K562 (cell line): ENCODE results near the gene ACSF3. TPM values are rescaled to one million over a fixed set of nuclear protein-coding genes. Genes with fewer than 3 reads are reported as not detected.
A peak's percentile ranks its signal among the peaks of the same experiment; 100 is the strongest.

Source experiments
- ATAC-seq: fragments of 200-7000 bp; cut with Tn5 transposase; 3 replicates; pipeline ENCODE4 v1.9.1; 2020; ENCODE audit warnings: moderate library complexity
- BruUV-seq: library from RNA; stranded (reverse); fragments of 400-500 nt; replicated peaks from 2 replicates; lab custom pipeline; 2021; lab: Mats Ljungman, UMichigan
- CTCF ChIA-PET: fragments of 300-600 bp; formaldehyde crosslinking; extraction: SDS; loops from one replicate; lab custom pipeline; 2021; ENCODE audit warnings: low intra/inter-chr PET ratio; lab: Yijun Ruan, JAX
- POLR2A ChIA-PET: fragments of 300-600, 350-650 bp; sonication (Branson Sonifier 250); formaldehyde crosslinking; extraction: SDS; loops from one replicate; lab custom pipeline; 2021; ENCODE audit warnings: antibody characterized with exemption, inconsistent platforms; lab: Yijun Ruan, JAX
- DNase-seq, 4 experiments: peaks; one replicate each; pipeline versions ENCODE4 v3.0.0 to v3.0.0-alpha.2; 2011 to 2018; ENCODE audit warnings: low spot score in 3 of 4, mixed read lengths in 3 of 4; ENCODE audit errors: extremely low read depth in 1 of 4
- FAIRE-seq: peaks from 2 replicates; lab custom pipeline; 2011; peaks lifted over from hg19 to GRCh38; lab: Jason Lieb, UNC
- H2AFZ ChIP-seq: 2 replicates; pipeline ENCODE4 v1.6.0; 2011; ENCODE audit warnings: low read depth, low read length, control low read depth, inconsistent platforms
- H3K27ac ChIP-seq: fragments of 200-600 bp; 3 replicates; pipeline ENCODE4 v1.8.0; 2011; ENCODE audit warnings: low read depth, mild to moderate bottlenecking, control low read depth, inconsistent platforms, low read length, moderate library complexity, mixed read lengths; ENCODE audit errors: extremely low read depth
- H3K27me3 ChIP-seq, 2 experiments: fragments of 300-600 bp in 1 of 2; 2 replicates in 1 of 2; 3 replicates in 1 of 2; pipeline versions ENCODE4 v1.6.0 to v1.8.0; 2011; ENCODE audit warnings: inconsistent platforms in 2 of 2, low read length in 2 of 2, mild to moderate bottlenecking in 1 of 2, mixed read lengths in 1 of 2, moderate library complexity in 1 of 2; ENCODE audit not compliant: control insufficient read depth in 2 of 2, insufficient read depth in 2 of 2
- H3K36me3 ChIP-seq: fragments of 300-600 bp; 3 replicates; pipeline ENCODE4 v1.8.0; 2011; ENCODE audit warnings: mild to moderate bottlenecking, low read length, inconsistent platforms; ENCODE audit not compliant: control insufficient read depth, insufficient read depth
- H3K4me1 ChIP-seq, 2 experiments: fragments of 200-600 bp in 1 of 2; replicated peaks in 1 of 2; 2 replicates in 1 of 2; 3 replicates in 1 of 2; pipeline versions ENCODE4 v1.5.1 to v1.8.0; 2011; ENCODE audit warnings: inconsistent platforms in 2 of 2, low read length in 2 of 2, mild to moderate bottlenecking in 1 of 2, mixed read lengths in 1 of 2, moderate library complexity in 1 of 2; ENCODE audit not compliant: control insufficient read depth in 2 of 2, insufficient read depth in 2 of 2
- H3K4me2 ChIP-seq: 2 replicates; pipeline ENCODE4 v1.6.1; 2011; ENCODE audit warnings: low read length, control low read depth, inconsistent platforms, mixed read lengths; ENCODE audit not compliant: insufficient read depth
- H3K4me3 ChIP-seq: fragments of 200-600 bp; sonication (generic), shearing (Covaris generic); 2 replicates; pipeline ENCODE4 v1.5.1; 2016; ENCODE audit warnings: control low read depth, inconsistent platforms
- H3K79me2 ChIP-seq: fragments of 200-600 bp; 3 replicates; pipeline ENCODE4 v1.8.0; 2011; ENCODE audit warnings: low read length, inconsistent platforms; ENCODE audit not compliant: control insufficient read depth, insufficient read depth
- H3K9ac ChIP-seq, 2 experiments: 2 replicates each; pipeline versions ENCODE4 v1.6.0 to v1.6.1; 2011; ENCODE audit warnings: low read depth in 2 of 2, low read length in 2 of 2, control low read depth in 1 of 2, inconsistent platforms in 1 of 2, mild to moderate bottlenecking in 1 of 2, mixed read lengths in 1 of 2; ENCODE audit not compliant: insufficient read depth in 1 of 2
- H3K9me1 ChIP-seq: one replicate; pipeline ENCODE4 v1.6.0; 2011; ENCODE audit warnings: inconsistent platforms, mild to moderate bottlenecking, low read length, moderate library complexity; ENCODE audit not compliant: control insufficient read depth, insufficient read depth
- H3K9me3 ChIP-seq: replicated peaks from 2 replicates; pipeline ENCODE4 v1.5.1; 2011; ENCODE audit warnings: low read depth, low read length, inconsistent platforms; ENCODE audit not compliant: control insufficient read depth, insufficient read depth
- H4K20me1 ChIP-seq: replicated peaks from 2 replicates; pipeline ENCODE4 v1.6.1; 2011; ENCODE audit warnings: low read length, inconsistent platforms, mixed read lengths; ENCODE audit not compliant: control insufficient read depth, insufficient read depth
- BCOR ChIP-seq: fragments of 450-650 bp; IDR thresholded peaks from 2 replicates; pipeline ENCODE4 v1.6.1; 2016
- ETV6 ChIP-seq, 3 experiments: fragments of 150-350 bp in 1 of 3; sonication (generic) in 1 of 3; formaldehyde crosslinking in 1 of 3; IDR thresholded peaks; 2 replicates each; pipeline versions ENCODE4 v1.6.1 to v1.8.0; 2014 to 2022; ENCODE audit warnings: borderline replicate concordance in 2 of 3, low read depth in 2 of 3, antibody characterized with exemption in 1 of 3, low read length in 1 of 3, mild to moderate bottlenecking in 1 of 3, missing genetic modification reagents in 1 of 3
- MEF2D ChIP-seq: conservative IDR thresholded peaks from 2 replicates; pipeline ENCODE4 v1.6.1; 2016; ENCODE audit warnings: low read depth, missing genetic modification characterization, missing compliant biosample characterization
- RBM34 ChIP-seq: fragments of 200-400 bp; formaldehyde crosslinking; IDR thresholded peaks from 2 replicates; pipeline ENCODE4 v1.6.1; 2018; ENCODE audit warnings: low read length, borderline replicate concordance; ENCODE audit not compliant: insufficient read depth
- RCOR1 ChIP-seq, 2 experiments: IDR thresholded peaks; 2 replicates each; pipeline ENCODE4 v1.6.1; 2012; ENCODE audit warnings: low read depth in 2 of 2, low read length in 2 of 2, borderline replicate concordance in 1 of 2, improper control_type of control experiment in 1 of 2
- SMARCA5 ChIP-seq: fragments of 450-650 bp; IDR thresholded peaks from 2 replicates; pipeline ENCODE4 v1.6.1; 2016
- ZKSCAN3 ChIP-seq: fragments of 250-450 bp; sonication (Bioruptor Pico); IDR thresholded peaks from 2 replicates; pipeline ENCODE4 v1.4.0; 2020
- WGBS: fragments of 100-300 bp; shearing (Covaris generic); methylation state at CpG from one replicate; pipeline ENCODE4 v1.1.6; 2016; ENCODE audit warnings: low coverage, mixed read lengths; ENCODE audit not compliant: insufficient coverage; ENCODE audit errors: missing lambda C conversion rate; 5-methylcytosine and 5-hydroxymethylcytosine counted together
- in situ Hi-C: fragments of 300-500 bp; cut with MboI; formaldehyde crosslinking; loops from 4 replicates; pipeline ENCODE4 v1.15.0; 2018; ENCODE audit warnings: inconsistent platforms, mixed read lengths
- intact Hi-C: fragments of 100-400 bp; cut with micrococcal nuclease; formaldehyde crosslinking; loops from 2 replicates; pipeline ENCODE4 v1.14.2; 2022
- polyA plus RNA-seq, 8 experiments: library from polyadenylated mRNA; depleted of rRNA in 4 of 8; stranded (reverse) in 5 of 8; unstranded in 3 of 8; fragments of >200 nt; fragmentation: Nextera tagmentation in 2 of 8; fragmentation: Illumina TruSeq in 1 of 8; extraction: Ambion mirVana in 2 of 8; extraction: Trizol in 1 of 8; gene quantifications; 2 replicates each; pipeline versions ENCODE4 v1.2.1 to v1.2.3, GENCODE V29; 2011 to 2014; ENCODE audit warnings: inconsistent platforms in 1 of 8, missing spikeins in 1 of 8
- total RNA-seq, 7 experiments: library from RNA; depleted of rRNA in 6 of 7; stranded (reverse); fragments of >200 nt in 6 of 7; fragmentation: Illumina TruSeq in 2 of 7; extraction: Trizol in 2 of 7; gene quantifications; 2 replicates each; pipeline versions ENCODE4 v1.2.1 to v1.2.3, GENCODE V29; 2011 to 2021; ENCODE audit warnings: low replicate concordance in 1 of 7
- TF ChIP-seq, protein P1 (sequence below): sonication (generic); formaldehyde crosslinking; IDR thresholded peaks from 2 replicates; pipeline ENCODE4 v1.8.0; 2022; ENCODE audit warnings: missing genetic modification reagents, mild to moderate bottlenecking, moderate library complexity, borderline replicate concordance
- TF ChIP-seq, protein P2 (sequence below), 3 experiments: IDR thresholded peaks in 2 of 3; conservative IDR thresholded peaks in 1 of 3; 2 replicates each; pipeline ENCODE4 v1.5.1; 2011 to 2012; ENCODE audit warnings: low read length in 3 of 3, mild to moderate bottlenecking in 3 of 3, control low read depth in 2 of 3, improper control_type of control experiment in 1 of 3, inconsistent platforms in 1 of 3, low read depth in 1 of 3, mixed read lengths in 1 of 3, moderate library complexity in 1 of 3; ENCODE audit not compliant: insufficient read depth in 2 of 3
- TF ChIP-seq, protein P3 (sequence below): fragments of 200-800 bp; sonication (Bioruptor generic); IDR thresholded peaks from 2 replicates; pipeline ENCODE4 v1.6.1; 2017; ENCODE audit warnings: missing genetic modification characterization, missing compliant biosample characterization
- TF ChIP-seq, protein P4 (sequence below): sonication (generic); formaldehyde crosslinking; IDR thresholded peaks from 2 replicates; pipeline ENCODE4 v1.8.1; 2023; ENCODE audit warnings: mild to moderate bottlenecking, missing genetic modification reagents

ACSF3 gene
- total and polyA plus RNA-seq, 9 of the 15 experiments (the other 6 are each of a cell fraction or from before 2014, with no cell fraction given), result 0.77 to 32.8 (median 14.7) TPM

DNA sequence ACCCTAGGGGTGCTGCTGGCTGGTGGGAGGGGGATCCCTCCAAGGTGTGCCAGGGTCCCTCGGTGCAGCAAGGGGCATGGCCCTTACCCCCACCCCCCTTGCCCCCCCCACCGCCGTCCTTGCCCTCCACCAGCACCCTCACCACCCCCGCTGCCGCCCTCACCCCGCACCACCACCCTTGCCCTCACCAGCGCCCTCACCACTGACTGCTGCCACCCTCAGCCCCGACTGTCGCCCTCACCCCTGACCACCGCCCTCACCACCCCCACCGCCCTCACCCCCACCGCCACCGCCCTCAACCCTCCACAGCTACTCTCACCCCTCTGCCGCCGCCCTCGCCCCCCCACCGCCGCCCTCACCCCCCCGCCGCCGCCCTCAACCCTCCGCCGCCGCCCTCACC, 23.1 kb upstream of the ACSF3 start (continued):
- no peak for TF ChIP-seq ZKSCAN3 (CRISPR knock-in tag)
- TF ChIP-seq, all 486 proteins: peak for 0

DNA sequence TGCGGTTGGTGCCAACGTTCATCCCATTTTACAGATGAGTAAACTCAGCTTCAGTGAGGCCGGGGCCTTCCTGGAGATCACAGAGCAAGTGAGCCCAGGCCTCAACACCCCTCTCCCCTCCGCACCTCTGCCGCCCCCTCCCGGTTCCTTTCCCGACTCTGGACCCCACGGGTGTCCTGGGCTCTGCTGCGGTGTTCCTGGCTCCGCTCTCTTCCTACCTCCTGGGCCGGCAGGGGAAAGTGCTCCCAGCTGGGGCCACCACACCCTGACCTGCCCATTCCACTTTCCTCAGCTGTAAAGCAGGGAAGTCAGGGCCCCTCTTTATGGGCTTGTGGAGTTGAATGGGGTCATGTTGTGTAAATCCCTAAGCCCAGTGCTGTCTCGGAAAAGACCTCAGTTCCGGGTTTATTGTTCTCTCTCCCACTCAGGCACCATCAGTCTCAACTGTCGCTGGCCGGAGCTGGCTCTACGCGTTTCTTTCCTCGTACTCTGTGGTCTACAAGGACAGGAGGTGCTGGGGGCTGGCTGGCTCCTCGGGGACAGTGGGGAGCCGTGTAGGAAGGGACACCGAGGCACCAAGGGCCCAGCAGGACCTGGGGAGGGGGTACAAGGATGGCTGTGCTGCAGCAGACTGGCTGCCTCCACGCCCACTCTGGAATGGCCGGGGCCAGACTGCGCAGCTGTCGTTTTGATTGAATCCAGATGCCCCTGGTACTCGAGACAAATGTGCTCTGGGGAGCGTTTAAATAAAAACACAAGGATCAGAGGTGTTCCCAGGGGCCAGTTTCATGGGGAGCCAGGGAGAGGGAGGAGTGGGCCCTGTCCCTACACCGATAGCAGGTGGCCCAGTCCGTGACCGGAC, 21.7 kb upstream of the ACSF3 start:
- ChIA-PET POLR2A (interaction anchor here (0.6 kb wide), 1 partner anchor 15 kb away, joined by 3 read pairs; no protein-coding TSS in a partner anchor), CTCF (interaction anchor here (0.5 kb wide), 1 partner anchor 260 kb away, joined by 3 read pairs; the partner anchor contains the start of gene APRT)
- no peak overlapping the region for H2AFZ ChIP-seq
- BruUV-seq, result no TSS peak
- no peaks in the 10 kb centered on the region for H3K79me2 ChIP-seq
- no peak overlapping the region for H3K27ac ChIP-seq
- H3K4me3 ChIP-seq, result no peak overlapping the region
- no peaks in the 10 kb centered on the region for H3K9me1 ChIP-seq
- no peaks in the 10 kb centered on the region for H4K20me1 ChIP-seq
- H3K27me3 ChIP-seq, result peaks cover 2 to 26% of the 10 kb centered on the region in 2 experiments; a peak in 4 of 5 replicates
- ATAC-seq (peak; percentile 84), FAIRE-seq (no peak), DNase-seq (peak; percentile 37 to 60 (median 54))
- in situ Hi-C loops (no loop called here), intact Hi-C loops (no loop called here)
- H3K4me2 ChIP-seq, result no peak overlapping the region
- no peaks in the 10 kb centered on the region for H3K36me3 ChIP-seq
- peaks cover 0 to 37% of the 10 kb centered on the region in 2 experiments; a peak in 3 of 5 replicates for H3K4me1 ChIP-seq
- WGBS, result 27% methylated on average over 29 of the region's 30 CpGs
- H3K9ac ChIP-seq, result no peak overlapping the region; a peak in 1 of 4 replicates
- H3K9me3 ChIP-seq, result peaks cover 22% of the 10 kb centered on the region
- TF ChIP-seq, protein P1, sequence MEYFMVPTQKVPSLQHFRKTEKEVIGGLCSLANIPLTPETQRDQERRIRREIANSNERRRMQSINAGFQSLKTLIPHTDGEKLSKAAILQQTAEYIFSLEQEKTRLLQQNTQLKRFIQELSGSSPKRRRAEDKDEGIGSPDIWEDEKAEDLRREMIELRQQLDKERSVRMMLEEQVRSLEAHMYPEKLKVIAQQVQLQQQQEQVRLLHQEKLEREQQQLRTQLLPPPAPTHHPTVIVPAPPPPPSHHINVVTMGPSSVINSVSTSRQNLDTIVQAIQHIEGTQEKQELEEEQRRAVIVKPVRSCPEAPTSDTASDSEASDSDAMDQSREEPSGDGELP (CRISPR knock-in tag), result peak; percentile 22; the same call in 1 of the 2 replicates
- TF ChIP-seq RCOR1 (IDR thresholded peaks at IDR 0.05; ENCODE audit: borderline replicate concordance in 1 of 2, low read depth in 2 of 2, low read length in 2 of 2) (peak in 1 of 2 experiments; percentile 26; a peak in 1 of 4 replicates), SMARCA5 (peak; percentile 7; the same call in 1 of the 2 replicates), ETV6 (IDR thresholded peaks at IDR 0.05; ENCODE audit: borderline replicate concordance in 1 of 2, low read depth in 2 of 2, low read length in 1 of 2) (no peak), ETV6 (CRISPR knock-in tag; IDR thresholded peaks at IDR 0.05; ENCODE audit: borderline replicate concordance) (no peak), BCOR (peak; percentile 63), MEF2D (tag) (no peak), RBM34 (no peak)
- TF ChIP-seq, protein P2, sequence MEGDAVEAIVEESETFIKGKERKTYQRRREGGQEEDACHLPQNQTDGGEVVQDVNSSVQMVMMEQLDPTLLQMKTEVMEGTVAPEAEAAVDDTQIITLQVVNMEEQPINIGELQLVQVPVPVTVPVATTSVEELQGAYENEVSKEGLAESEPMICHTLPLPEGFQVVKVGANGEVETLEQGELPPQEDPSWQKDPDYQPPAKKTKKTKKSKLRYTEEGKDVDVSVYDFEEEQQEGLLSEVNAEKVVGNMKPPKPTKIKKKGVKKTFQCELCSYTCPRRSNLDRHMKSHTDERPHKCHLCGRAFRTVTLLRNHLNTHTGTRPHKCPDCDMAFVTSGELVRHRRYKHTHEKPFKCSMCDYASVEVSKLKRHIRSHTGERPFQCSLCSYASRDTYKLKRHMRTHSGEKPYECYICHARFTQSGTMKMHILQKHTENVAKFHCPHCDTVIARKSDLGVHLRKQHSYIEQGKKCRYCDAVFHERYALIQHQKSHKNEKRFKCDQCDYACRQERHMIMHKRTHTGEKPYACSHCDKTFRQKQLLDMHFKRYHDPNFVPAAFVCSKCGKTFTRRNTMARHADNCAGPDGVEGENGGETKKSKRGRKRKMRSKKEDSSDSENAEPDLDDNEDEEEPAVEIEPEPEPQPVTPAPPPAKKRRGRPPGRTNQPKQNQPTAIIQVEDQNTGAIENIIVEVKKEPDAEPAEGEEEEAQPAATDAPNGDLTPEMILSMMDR (IDR thresholded peaks at IDR 0.05 in 2 of 3, conservative IDR thresholded peaks at IDR 0.05 in 1 of 3; ENCODE audit: insufficient read depth in 2 of 3, low read depth in 1 of 3, low read length in 3 of 3), result peak; percentile 32 to 42 (median 34); a peak in 4 of 6 replicates
- TF ChIP-seq, protein P3, sequence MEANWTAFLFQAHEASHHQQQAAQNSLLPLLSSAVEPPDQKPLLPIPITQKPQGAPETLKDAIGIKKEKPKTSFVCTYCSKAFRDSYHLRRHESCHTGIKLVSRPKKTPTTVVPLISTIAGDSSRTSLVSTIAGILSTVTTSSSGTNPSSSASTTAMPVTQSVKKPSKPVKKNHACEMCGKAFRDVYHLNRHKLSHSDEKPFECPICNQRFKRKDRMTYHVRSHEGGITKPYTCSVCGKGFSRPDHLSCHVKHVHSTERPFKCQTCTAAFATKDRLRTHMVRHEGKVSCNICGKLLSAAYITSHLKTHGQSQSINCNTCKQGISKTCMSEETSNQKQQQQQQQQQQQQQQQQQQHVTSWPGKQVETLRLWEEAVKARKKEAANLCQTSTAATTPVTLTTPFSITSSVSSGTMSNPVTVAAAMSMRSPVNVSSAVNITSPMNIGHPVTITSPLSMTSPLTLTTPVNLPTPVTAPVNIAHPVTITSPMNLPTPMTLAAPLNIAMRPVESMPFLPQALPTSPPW (CRISPR knock-in tag), result no peak
- TF ChIP-seq, protein P4, sequence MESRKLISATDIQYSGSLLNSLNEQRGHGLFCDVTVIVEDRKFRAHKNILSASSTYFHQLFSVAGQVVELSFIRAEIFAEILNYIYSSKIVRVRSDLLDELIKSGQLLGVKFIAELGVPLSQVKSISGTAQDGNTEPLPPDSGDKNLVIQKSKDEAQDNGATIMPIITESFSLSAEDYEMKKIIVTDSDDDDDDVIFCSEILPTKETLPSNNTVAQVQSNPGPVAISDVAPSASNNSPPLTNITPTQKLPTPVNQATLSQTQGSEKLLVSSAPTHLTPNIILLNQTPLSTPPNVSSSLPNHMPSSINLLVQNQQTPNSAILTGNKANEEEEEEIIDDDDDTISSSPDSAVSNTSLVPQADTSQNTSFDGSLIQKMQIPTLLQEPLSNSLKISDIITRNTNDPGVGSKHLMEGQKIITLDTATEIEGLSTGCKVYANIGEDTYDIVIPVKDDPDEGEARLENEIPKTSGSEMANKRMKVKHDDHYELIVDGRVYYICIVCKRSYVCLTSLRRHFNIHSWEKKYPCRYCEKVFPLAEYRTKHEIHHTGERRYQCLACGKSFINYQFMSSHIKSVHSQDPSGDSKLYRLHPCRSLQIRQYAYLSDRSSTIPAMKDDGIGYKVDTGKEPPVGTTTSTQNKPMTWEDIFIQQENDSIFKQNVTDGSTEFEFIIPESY (CRISPR knock-in tag), result 0 out of 2 replicates have a peak, but pooled peaks have one; percentile 32
